Subcutaneous adipose tissue (tissue), 4 donors: ENCODE measurements around the gene GUCY1A1. TPM values are rescaled to one million over a fixed set of nuclear protein-coding genes. Genes with fewer than 3 reads are reported as not detected.

Experiments used
- total RNA-seq, 4 donors: library from RNA; depleted of rRNA; stranded (reverse); fragments of >200 nt; gene quantifications; one replicate each; pipeline ENCODE4 v1.1.0, GENCODE V29; 2016
- TF ChIP-seq, protein P1 (sequence below): fragments of 450-650 bp; IDR thresholded peaks from one replicate; pipeline ENCODE4 v1.5.1; 2016; ENCODE audit warnings: low read depth, mild to moderate bottlenecking, control low read depth, antibody characterized with exemption, moderate library complexity

GUCY1A1 gene
- 10 to 100 TPM in 2 of 4 donors, 1 to 10 TPM in 2; 3.2 to 21.1 (median 8.7) TPM for total RNA-seq

GRCh38 chr4:155666344-155667221, at the start of gene GUCY1A1:
TSS of gene GUCY1A1 (plus strand) at chr4:155666848. CDS start at chr4:155696868, 30,020 bp downstream.
- TF ChIP-seq, protein P1, sequence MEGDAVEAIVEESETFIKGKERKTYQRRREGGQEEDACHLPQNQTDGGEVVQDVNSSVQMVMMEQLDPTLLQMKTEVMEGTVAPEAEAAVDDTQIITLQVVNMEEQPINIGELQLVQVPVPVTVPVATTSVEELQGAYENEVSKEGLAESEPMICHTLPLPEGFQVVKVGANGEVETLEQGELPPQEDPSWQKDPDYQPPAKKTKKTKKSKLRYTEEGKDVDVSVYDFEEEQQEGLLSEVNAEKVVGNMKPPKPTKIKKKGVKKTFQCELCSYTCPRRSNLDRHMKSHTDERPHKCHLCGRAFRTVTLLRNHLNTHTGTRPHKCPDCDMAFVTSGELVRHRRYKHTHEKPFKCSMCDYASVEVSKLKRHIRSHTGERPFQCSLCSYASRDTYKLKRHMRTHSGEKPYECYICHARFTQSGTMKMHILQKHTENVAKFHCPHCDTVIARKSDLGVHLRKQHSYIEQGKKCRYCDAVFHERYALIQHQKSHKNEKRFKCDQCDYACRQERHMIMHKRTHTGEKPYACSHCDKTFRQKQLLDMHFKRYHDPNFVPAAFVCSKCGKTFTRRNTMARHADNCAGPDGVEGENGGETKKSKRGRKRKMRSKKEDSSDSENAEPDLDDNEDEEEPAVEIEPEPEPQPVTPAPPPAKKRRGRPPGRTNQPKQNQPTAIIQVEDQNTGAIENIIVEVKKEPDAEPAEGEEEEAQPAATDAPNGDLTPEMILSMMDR, result no peak

- TF ChIP-seq, protein P1, result no peak
Observed at GRCh38 chr4:155617296-155617695, 49.4 kb upstream of the GUCY1A1 start.

DNA sequence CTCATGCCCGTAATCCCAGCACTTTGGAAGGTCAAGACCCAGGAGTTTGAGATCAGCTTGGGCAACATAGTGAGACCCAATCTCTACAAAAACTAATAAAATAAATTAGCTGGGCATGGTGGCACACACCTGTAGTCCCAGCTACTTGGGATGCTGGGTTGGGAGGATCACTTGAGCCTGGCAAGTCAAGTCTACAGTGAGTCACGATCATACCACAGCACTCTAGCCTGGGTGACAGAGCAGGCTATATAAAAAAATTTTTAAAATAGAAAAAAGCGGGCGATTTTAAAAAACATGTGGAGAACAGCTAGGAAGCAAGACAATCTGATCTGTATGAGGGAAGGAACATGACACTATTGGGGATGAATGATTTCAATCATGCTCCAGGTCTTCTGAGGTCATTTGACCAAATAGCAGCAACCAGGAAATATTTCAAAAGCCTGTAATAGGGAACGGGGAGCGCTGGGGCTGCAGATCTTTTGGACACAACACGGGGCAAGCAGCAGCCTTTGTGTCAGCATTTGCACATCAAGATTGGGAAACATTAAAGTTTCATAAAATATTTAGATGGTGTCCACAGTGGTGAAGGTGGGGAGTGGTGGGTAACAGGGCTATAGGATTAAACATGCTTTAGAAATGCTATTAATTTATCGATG, 48.3 kb upstream of the GUCY1A1 start:
- TF ChIP-seq, protein P1, result no peak

DNA sequence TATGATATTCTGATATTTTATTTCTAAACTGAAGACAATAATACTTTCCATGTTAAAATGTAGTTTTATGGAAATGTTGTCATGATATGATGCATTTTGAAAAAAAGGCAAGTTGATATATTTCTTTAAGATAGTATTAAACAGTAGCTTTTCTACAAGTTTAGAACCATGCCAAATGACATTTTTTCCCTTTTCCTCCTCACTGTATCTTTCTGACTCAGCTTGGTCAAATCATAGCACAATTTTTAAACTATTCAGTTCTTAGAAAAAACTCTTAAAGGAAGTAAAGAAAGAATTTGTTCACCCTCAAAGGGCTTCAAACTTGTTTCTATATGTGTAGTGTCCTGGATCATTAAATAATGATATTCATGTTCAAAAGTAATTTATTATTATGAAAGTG, 46.0 kb upstream of the GUCY1A1 start:
- TF ChIP-seq, protein P1, result no peak

DNA sequence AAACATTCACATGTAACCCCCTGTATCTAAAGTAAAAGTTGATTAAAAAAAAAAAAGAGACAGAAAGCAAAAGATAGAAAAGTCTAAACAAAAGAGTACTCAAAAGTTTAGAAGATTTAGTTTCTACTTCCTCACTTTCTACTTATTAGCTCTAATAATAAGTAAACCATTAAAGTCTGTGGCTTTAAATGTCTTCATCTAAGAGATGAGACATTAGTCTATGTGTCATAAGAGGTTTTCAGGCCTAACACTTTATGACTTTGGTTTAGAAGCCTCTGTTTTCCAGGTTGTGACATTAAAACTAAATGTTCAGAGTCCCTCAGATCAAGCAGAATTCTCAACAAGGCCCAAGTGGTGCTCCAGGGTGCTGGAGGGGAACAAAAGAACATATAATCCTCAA, 42.2 kb upstream of the GUCY1A1 start:
- TF ChIP-seq, protein P1, result no peak

DNA sequence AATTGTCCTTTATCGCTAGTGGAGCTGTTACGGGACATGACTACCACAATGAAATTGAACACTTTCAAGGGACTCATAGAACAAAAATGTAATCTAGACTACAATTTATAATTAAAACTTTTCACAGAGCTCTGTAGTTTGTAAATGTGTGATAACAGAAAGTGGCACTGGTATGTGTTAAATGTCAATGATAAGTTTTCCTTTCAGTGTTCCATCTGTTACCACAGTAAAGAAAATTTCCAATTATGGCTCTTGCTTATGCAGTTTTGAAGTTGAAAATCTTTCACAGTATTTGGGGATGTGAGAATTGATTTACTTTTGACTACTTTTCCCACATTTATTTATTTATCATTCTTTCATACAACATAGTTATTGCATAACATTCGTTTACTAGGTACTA, 40.1 kb upstream of the GUCY1A1 start:
- TF ChIP-seq, protein P1, result no peak

DNA sequence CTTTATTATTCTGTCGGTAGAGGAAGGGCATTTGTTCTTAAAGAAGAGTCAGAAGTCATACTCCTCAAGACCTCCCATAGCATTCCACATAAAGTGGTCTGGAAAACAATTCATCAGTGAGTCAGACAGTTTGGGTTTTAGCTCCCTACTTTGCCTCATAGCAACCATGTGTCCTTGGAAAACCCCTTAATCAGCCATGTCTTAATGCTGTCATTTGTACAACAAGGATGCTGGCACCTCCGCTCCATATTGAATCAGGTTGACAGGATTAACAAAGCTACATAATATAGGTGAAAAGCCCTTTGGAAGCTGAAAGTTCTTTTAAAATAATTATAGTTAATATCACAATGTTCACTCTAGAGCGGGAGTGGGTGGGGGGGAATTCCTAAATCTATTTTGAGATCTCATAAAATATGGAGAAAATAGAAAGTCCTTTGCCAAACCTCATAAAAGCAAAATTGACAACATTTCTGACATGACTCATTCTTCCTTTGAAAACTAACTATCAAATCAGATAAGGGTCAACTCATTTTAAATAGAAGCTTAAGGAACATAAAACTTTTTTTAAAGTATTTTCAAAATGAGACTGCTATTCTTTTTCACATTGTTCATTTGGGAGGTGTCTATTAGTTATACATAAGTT, 37.3 kb upstream of the GUCY1A1 start:
- TF ChIP-seq, protein P1, result no peak
